Measurements from ENCODE around the gene PRMT1.
A peak's percentile ranks its signal among the peaks of the same experiment; 100 is the strongest.

PRMT1 gene

GRCh38 chr19:49688531-49689132 is 11.6 kb downstream of the PRMT1 start:
- DNase-seq (ENCODE audit: low read depth in 2 of 2) = no peak

- DNase-seq (ENCODE audit: low read depth in 2 of 2) = no peak
Observed at GRCh38 chr19:49689133-49690078, 12.3 kb downstream of the PRMT1 start, which contains the start of gene ADM5. Gene ADM5, plus strand, starts transcription at chr19:49689594. Its CDS starts 244 bp downstream, at chr19:49689838.

- DNase-seq (ENCODE audit: low read depth in 2 of 2) = no peak
Observed at GRCh38 chr19:49690079-49690655, 13.1 kb downstream of the PRMT1 start.

GRCh38 chr19:49690656-49691242 is 13.7 kb downstream of the PRMT1 start, which contains the start of gene CPT1C:
Gene CPT1C, plus strand, starts transcription at chr19:49691116. Its CDS starts 1,137 bp downstream, at chr19:49692253.
- DNase-seq (ENCODE audit: low read depth in 2 of 2) = peak; percentile 32 to 53

- no peak for DNase-seq (ENCODE audit: low read depth in 2 of 2)
Observed at GRCh38 chr19:49691243-49692146, 14.4 kb downstream of the PRMT1 start.

- no peak for DNase-seq (ENCODE audit: low read depth in 2 of 2)
Observed at GRCh38 chr19:49692147-49692506, 15.1 kb downstream of the PRMT1 start.

GRCh38 chr19:49696115-49696514 is 19.0 kb downstream of the PRMT1 start:
- no peak for DNase-seq (ENCODE audit: low read depth in 2 of 2)

- no peak for DNase-seq (ENCODE audit: low read depth in 2 of 2)
Observed at GRCh38 chr19:49696865-49697264, 19.8 kb downstream of the PRMT1 start.

GRCh38 chr19:49699364-49699763 is 22.3 kb downstream of the PRMT1 start:
- DNase-seq (ENCODE audit: low read depth in 2 of 2) = no peak

- DNase-seq (ENCODE audit: low read depth in 2 of 2) = no peak
Observed at GRCh38 chr19:49700563-49700962, 23.5 kb downstream of the PRMT1 start.

GRCh38 chr19:49701271-49701786 is 24.3 kb downstream of the PRMT1 start:
- no peak for DNase-seq (ENCODE audit: low read depth in 2 of 2)

GRCh38 chr19:49704888-49705642 is 28.0 kb downstream of the PRMT1 start:
- DNase-seq (ENCODE audit: low read depth in 2 of 2) = no peak

GRCh38 chr19:49705919-49706318 is 28.8 kb downstream of the PRMT1 start:
- no peak for DNase-seq (ENCODE audit: low read depth in 2 of 2)

GRCh38 chr19:49710372-49710951 is 33.4 kb downstream of the PRMT1 start:
- no peak for DNase-seq (ENCODE audit: low read depth in 2 of 2)

GRCh38 chr19:49712397-49712859 is 35.4 kb downstream of the PRMT1 start:
- DNase-seq (ENCODE audit: low read depth in 2 of 2) = no peak

GRCh38 chr19:49713236-49713845 is 36.3 kb downstream of the PRMT1 start:
- no peak for DNase-seq (ENCODE audit: low read depth in 2 of 2)

GRCh38 chr19:49716154-49716553 is 39.1 kb downstream of the PRMT1 start:
- DNase-seq (ENCODE audit: low read depth in 2 of 2) = no peak

GRCh38 chr19:49718511-49718910 is 41.4 kb downstream of the PRMT1 start:
- no peak for DNase-seq (ENCODE audit: low read depth in 2 of 2)

GRCh38 chr19:49718991-49719390 is 41.9 kb downstream of the PRMT1 start:
- DNase-seq (ENCODE audit: low read depth in 2 of 2) = no peak
